HG03439 (cell line): ENCODE results near the gene INO80.

Source experiments
- ATAC-seq: cut with Tn5 transposase; IDR thresholded peaks from one replicate; pipeline ENCODE4 v1.9.1; 2021; ENCODE audit warnings: mild to moderate bottlenecking, moderate library complexity; ENCODE audit not compliant: unreplicated experiment

The INO80 gene

GRCh38 chr15:41010345-41010744, 105.7 kb downstream of the INO80 start:
- no peak for ATAC-seq

DNA sequence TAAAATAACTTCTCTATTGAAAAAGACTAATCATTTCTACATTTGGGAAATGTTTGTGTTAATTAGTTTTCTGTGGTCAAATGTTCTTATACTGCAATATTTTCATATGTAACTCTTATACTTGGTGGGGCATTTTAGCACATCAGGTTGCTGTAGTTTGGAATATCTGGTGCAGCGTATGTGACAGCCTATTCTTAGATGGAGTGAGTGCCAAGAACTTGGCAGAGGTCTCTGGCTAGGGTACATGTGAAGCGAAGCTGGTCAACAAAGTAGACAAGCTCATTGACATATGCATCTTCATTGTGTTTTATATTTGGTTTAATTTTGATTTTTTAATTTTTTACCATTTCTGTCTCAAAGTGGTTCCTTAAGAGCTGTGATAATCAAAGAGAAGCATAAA, 109.6 kb downstream of the INO80 start:
- no peak for ATAC-seq

DNA sequence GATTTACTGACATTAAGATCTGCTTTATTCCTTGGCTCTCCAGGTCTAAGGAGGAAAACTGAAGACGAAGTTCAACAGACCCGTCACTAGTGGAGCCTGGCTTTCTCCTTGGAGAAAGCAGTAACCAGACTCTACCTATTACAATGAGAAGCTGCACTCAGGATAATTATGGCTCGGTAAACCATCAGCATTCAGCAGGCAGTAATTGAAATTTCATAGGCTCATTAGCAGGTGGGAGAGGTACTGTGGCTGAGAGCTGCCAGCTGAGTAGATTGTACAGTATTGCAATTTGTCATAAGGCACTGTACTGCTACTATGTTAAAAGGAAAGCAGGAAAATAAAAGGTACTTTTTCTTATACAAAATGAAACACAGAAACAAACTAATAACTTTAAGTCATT, 111.6 kb downstream of the INO80 start:
- ATAC-seq = no peak

GRCh38 chr15:41001524-41002214, 114.4 kb downstream of the INO80 start:
- ATAC-seq = no peak

DNA sequence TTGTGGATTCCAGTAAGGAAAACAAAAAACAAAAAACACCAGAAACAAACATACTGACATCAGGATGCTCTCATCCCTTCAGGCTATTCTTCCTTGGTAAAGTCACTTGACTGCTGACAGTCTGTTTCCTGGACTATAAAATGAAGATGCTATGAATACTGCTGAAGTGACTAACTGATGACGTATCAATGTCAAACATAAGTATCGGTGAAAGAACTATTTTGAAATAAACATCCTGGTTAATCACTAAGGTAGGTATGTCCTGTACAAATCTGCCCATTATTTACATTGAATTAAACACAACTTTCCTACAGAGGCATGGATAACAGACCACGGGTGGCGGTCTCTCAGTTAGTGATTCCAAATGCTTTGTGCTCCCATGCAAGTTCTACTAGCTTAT, 116.9 kb downstream of the INO80 start:
- ATAC-seq = no peak

- no peak for ATAC-seq
Observed at GRCh38 chr15:40995656-40996055, 120.4 kb downstream of the INO80 start.

DNA sequence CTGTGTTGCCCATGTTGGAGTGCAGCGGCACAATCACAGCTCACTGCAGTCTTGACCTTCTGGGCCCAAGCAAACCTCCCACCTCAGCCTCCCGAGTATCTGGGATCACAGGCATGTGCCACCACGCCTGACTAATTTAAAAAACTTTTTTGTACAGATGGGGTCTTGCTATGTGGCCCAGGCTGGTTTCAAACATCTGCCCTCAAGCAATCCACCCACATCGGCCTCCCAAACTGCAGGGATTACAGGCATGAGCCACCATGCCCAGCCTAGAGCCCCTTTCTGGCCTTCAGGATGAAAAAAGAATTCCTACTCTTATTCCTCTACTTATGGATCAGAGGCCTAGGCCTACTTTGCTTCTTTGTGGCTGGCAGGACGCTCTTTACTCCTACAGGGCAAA, 123.3 kb downstream of the INO80 start:
- no peak for ATAC-seq

DNA sequence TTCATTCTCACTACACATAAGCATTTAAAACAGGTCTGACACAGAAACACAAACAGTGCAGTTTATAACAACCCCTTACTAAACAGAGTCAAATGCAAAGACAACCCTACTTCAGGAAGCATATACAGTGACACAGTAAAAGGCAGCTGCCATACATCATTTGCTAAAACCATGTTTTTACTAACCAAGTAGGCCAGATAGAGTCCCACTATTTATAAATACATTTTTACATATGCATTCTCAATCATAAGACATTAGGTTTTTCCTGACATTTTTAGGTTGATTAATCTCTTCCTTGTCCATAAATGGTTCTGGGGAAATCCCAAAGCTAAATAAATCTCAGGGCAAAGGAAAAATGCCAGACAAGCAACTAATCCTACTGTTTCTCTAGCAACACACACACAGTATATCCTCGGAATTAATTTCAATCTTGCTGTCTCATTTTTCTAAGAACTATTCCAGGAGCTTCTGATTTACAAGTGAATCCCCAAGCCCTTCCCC, 123.8 kb downstream of the INO80 start:
- ATAC-seq = no peak

DNA sequence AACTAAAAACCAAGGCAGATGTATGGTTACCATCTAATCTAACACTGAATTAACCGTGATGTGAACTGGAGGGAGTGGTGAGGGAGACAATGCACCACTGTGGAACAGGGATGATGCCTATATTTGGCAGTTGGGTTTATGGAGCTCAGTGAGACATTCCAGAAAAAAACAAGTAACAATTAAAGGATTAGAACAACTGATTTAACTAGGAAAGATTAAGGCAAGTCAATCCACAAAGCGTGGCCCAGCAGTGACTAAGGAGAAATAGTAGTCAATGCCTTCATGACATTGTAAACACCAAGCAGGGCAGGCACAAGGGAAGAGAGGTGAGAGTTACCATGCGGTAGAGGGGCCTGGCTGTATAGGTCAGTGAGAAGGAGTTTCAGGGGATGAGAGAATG, 124.7 kb downstream of the INO80 start:
- no peak for ATAC-seq

DNA sequence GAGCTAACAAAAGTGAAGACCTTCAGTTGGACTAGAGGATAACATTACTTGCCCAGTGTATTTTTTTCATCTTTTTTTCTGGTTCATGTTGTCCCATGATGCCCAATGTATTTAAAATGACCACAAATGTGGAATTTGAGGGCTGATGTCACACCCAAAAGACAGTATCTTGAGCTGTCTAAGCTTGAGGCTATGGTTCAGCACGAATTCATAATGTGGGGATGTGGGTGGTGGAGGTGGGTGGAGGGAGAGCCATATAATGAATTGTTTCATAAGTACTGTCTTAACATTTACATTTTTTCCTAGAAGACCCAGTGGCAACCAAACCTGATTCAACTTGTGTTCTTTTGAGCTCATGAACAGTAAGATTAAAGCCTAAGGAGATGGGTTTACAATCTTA, 125.3 kb downstream of the INO80 start:
- no peak for ATAC-seq

DNA sequence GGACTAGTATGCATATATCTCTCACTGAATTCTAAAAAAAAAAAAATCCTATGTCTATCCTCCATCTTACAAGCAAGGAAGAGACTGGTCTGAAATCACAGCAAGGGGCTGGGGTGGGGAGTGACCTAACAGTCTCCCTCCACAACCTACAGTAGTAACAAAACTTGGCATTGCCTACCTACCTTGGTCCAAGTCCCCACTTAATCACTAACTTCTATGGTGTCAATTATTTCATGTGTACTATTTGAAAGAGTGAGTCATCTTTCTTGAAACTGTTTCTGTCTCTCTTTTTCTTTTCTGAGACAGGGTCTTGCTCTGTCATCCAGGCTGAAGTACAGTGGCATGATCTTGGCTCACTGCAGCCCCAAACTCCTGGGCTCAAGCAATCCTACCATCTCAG, 126.0 kb downstream of the INO80 start:
- no peak for ATAC-seq

DNA sequence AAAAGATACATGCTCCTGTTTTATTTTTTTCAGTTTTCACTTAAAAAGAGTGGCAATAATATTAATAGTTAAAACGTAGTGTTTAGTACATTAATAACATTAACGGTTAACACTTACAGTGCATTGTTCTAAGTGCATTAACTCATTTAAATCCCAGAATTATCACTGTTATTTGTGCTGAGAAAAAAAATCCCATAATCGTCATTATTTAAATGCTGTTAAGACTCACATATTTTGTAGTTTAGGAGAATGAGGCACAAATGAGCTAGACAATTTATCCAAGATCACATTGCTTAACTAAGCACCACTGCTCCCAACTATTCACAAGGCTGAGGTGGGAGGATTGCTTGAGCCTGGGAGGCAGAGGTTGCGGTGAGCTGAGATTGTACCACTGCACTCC, 127.9 kb downstream of the INO80 start:
- no peak for ATAC-seq

GRCh38 chr15:40986820-40987219, 129.3 kb downstream of the INO80 start:
- no peak for ATAC-seq

- no peak for ATAC-seq
Observed at GRCh38 chr15:40985541-40986330, 130.3 kb downstream of the INO80 start.

- ATAC-seq = no peak
Observed at GRCh38 chr15:40984964-40985363, 131.1 kb downstream of the INO80 start.

- ATAC-seq = no peak
Observed at GRCh38 chr15:40984406-40984805, 131.7 kb downstream of the INO80 start.

DNA sequence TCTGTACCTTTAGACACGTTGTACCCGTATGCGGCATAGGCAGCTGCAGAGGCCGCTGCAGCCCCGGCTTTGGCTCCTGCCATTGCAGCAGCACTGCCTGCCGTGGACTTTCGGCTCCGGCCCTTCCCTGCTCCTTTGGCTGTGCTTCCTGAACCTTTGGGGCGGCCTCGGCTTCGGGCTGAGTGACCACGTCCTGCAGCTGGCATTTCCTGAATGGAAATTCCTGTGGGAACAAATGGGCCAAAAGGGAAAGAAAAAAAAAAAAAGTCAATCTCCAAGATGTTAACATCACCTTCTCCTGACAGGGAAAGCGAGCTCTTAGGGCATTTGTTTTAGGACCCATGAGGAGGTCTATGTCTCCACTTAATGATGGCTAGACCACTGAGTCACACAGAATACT, 133.2 kb downstream of the INO80 start:
- ATAC-seq = no peak

- ATAC-seq = no peak
Observed at GRCh38 chr15:40981186-40981585, 134.9 kb downstream of the INO80 start.

- no peak for ATAC-seq
Observed at GRCh38 chr15:40978562-40978961, 137.5 kb downstream of the INO80 start.

- ATAC-seq = no peak
Observed at GRCh38 chr15:40978141-40978540, 137.9 kb downstream of the INO80 start.

DNA sequence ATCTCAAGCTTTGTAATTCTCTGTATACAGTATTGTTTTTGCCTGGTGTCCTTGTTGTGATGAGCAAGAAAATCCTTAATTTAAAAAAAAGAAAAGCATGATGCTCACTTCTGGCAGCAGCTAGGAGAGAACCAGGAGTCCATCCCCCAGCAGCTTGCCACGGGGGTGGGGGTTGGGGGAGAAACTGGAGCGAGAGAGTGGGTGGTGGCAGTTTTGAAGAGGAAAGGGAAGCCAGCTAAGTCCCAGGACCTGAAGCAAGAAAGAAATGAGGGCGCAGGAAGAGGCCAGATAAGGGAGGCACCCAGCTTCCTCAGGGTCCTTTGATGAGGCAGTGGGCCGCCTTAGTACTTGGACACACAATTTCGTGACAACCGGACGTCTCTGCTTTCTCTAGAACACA, 139.3 kb downstream of the INO80 start:
- no peak for ATAC-seq

DNA sequence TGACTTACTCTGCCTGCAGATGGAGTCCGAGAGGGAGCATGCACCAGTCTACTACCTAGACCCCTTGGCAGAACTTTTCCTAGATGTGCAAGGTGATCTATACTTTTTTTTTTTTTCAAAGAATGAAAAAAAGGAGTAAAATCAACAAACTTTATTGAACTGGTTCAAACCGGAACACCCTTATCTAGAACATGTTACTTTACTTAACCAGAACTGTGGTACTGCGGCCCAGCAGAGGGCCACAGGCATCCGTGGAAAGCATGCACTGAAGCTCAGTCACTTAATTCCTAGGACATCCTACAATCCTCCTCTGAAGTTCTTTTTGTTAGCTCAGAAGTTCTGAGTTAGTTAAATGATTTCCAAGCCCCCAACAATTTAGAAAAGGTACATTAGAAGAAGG, 141.2 kb downstream of the INO80 start:
- no peak for ATAC-seq
